Fibroblast of skin of scalp (primary cell): ENCODE results near the gene CELA3A. TPM values are rescaled to one million over a fixed set of nuclear protein-coding genes. Genes with fewer than 3 reads are reported as not detected.
A peak's percentile ranks its signal among the peaks of the same experiment; 100 is the strongest.
"Not testable (repeated sequence)": the region's sequence is repeated elsewhere in the genome, so short reads cannot be mapped to it uniquely, and the experiment has no call there.

ENCODE experiments used
- DNase-seq: peaks from one replicate; pipeline ENCODE4 v3.0.0-alpha.2; 2013
- polyA plus RNA-seq, 2 experiments: library from polyadenylated mRNA; unstranded; fragments of 120-200 nt; gene quantifications; one replicate each; pipeline ENCODE4 v1.2.1, GENCODE V29; 2013; ENCODE audit not compliant: insufficient read length in 2 of 2

CELA3A gene, protein sequence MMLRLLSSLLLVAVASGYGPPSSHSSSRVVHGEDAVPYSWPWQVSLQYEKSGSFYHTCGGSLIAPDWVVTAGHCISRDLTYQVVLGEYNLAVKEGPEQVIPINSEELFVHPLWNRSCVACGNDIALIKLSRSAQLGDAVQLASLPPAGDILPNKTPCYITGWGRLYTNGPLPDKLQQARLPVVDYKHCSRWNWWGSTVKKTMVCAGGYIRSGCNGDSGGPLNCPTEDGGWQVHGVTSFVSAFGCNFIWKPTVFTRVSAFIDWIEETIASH
- not detected for polyA plus RNA-seq (2013, experiment 1 of 2; ENCODE audit: insufficient read length)
- not detected for polyA plus RNA-seq (2013, experiment 2 of 2; ENCODE audit: insufficient read length)

- no peak for DNase-seq
Measured at GRCh38 chr1:22001409-22001808, at the start of gene CELA3A. Gene CELA3A, plus strand, starts transcription at chr1:22001657. Its CDS starts 18 bp downstream, at chr1:22001675.

GRCh38 chr1:21952786-21953520 is 48.5 kb upstream of the CELA3A start:
- no peak for DNase-seq

DNA sequence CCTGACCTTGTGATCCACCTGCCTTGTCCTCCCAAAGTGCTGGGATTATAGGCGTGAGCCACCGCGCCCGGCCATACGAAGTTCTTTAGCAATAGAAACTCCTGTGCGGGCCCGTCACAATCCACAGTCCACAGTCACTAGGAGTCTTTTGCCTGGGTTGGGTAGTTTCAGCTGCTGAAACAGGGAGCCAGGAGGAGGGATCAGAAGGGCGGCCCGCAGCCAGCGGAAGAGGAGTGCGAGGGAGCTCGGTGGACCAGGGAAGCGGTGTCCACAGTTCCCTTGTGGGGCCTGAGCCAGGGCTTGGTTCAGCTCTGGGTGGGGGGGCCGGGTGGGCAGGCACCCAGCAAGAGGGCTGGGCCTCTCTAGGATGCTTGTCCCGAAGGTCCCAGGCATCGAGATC is 46.4 kb upstream of the CELA3A start:
- DNase-seq: no peak

- no peak for DNase-seq
Measured at GRCh38 chr1:21955501-21956281, 45.8 kb upstream of the CELA3A start.

DNA sequence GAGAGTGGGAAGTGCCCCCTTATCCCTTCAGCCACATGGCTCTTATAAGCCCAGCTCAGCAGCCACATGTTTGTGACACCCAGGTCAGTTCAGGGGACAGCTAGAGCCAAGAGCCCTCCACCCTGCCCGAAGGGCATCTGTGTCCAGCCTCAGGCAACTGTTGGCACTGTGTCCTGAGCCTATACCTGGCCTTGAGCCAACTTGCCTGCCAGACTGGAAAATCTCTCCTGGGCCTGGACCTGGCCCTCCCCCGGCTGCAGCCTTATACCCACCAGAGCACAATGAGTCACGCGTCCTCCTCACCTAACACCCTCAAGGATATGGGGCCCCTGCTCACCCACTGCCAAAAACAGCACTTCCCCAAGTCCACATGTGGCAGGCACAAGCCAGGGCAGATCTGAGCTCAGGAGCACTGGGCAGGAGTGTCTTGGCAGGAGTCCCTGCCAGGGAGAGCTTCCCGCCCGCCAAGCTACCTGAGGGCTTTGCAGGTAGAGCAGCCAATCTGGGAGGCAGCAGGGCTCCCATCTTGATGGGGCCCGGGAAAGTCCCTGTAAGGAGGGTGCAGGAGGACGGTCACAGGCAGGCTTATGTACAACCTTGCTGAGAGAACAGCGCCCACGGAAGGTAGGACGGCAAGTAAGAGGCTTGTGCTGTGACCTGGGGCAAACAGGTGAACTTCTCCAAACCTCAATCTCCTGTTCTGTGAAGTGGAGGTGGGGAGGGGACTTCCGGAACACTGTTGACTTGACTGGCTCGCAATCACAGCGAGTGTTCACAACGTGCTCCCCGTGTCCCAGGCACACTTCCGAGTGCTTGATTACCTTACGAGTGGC is 44.5 kb upstream of the CELA3A start:
- DNase-seq: no peak

DNA sequence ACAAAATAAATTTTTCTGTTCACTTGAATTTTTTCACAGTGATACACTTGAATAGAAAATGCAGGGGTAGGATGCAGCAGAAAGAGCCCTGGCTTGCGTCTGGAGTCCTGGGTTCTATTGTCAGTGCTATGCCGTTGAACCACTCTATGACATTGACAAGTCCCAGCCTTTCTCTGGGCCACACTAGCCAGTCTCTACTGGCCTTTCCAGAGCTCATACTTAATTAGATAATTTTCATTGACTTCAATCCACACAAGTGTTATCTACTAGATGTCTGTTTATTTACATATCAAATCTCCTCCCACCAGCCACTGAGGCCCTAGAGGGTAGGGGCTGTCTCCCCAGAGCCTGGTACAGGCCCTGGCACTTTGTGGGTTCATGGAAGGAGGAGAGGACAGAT is 40.1 kb upstream of the CELA3A start:
- no peak for DNase-seq

GRCh38 chr1:21961799-21962198 is 39.7 kb upstream of the CELA3A start:
- DNase-seq: no peak

GRCh38 chr1:21963477-21964217 is 37.8 kb upstream of the CELA3A start:
- DNase-seq: peak; percentile 61

GRCh38 chr1:21966247-21967000 is 35.0 kb upstream of the CELA3A start:
- DNase-seq: peak; percentile 76

DNA sequence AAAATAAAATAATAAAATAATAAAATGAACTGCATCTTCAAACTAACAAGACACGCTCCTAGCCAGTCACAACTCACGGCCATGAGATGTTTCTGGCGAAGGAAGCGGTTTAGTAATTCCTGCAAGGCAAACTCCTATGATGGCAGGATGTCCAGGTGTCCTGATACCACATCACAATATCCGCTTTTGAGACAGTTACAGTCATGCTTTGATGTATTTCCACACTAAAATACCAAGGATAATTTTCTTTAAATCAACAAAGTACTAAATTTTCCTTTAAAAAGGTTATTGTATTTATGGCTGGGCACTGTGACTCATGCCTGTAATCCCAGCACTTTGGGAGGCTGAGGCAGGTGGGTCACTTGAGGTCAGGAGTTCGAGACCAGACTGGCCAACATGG is 34.2 kb upstream of the CELA3A start:
- not testable (repeated sequence) for DNase-seq

- not testable (repeated sequence) for DNase-seq
Measured at GRCh38 chr1:21969066-21969465, 32.4 kb upstream of the CELA3A start.

DNA sequence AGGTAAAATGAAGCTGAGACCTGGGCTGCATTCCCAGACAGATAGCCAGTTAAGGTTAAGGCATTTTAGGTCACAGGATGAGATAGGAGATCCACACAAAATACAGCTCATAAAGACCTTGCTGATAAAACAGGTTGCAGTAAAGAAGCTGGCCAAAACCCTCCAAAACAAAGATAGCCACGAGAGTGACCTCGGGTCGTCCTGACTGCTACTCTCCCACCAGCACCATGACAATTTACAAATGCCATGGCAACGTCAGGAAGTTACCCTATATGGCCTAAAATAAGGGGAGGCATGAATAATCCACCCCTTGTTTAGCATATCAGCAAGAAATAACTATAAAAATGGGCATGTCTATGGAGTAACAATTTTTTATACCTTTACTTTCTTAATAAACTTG is 30.9 kb upstream of the CELA3A start:
- DNase-seq: not testable (repeated sequence)

- not testable (repeated sequence) for DNase-seq
Measured at GRCh38 chr1:21972973-21973441, 28.4 kb upstream of the CELA3A start.

DNA sequence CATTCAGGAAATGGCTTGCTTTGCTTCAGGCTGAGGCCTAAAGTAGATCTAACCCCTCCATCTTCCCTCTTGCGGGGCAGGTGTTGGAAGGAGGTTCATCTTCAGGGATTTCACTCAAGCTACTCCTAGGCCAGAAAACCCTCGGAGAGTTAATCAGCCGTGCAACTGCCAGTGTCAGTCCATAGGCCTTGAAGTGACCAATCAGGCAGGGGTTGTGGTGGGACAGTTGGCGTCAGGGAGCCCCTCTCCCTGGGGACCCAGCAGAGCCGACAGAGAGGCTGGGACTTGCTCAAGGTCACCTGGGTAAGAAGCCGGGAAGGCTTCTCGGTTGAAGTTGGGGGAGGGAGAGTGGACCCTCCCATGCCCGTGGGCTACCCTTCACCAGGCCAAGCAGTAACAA is 27.5 kb upstream of the CELA3A start:
- not testable (repeated sequence) for DNase-seq

DNA sequence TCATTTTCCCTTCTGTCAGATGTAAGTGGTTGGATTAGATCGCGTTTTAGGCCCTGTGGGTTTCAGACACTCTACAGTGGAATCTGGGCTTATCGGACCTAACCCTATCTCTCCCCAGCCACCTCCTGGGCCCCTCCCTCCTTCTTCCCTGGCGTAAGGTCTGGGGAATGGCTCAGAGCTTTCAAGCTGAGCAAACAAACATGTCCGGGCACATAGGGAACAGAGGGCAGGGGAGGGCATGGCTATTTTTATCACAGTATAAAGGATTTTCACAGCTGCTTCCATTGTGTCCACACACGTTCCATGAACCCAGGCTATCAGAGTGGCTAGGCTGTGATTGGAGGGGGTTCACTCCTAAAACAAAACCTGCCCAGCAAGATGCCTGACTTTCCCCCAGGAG is 26.8 kb upstream of the CELA3A start:
- not testable (repeated sequence) for DNase-seq

DNA sequence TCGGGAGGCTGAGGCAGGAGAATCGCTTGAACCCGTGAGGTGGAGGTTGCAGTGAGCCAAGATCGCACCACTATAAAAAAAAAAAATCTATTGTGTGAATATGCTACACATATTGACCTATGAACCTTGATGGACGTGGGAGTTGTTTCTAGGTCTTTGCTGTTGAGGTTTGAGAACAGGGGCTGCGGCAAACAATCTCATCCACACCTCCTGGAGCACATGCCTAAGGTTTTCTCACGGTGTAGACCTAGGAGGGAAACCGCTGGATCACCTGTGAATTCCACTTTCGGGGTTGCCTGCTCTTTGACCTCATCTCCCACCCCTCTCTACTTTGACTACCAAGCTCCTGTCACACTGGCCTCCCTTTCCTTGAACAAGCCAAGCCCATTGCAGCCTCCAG is 26.2 kb upstream of the CELA3A start:
- not testable (repeated sequence) for DNase-seq

GRCh38 chr1:21976703-21977239 is 24.7 kb upstream of the CELA3A start, which contains the start of gene CELA3B:
Gene CELA3B, plus strand, starts transcription at chr1:21977022. Its CDS starts 18 bp downstream, at chr1:21977040.
- DNase-seq: not testable (repeated sequence)

DNA sequence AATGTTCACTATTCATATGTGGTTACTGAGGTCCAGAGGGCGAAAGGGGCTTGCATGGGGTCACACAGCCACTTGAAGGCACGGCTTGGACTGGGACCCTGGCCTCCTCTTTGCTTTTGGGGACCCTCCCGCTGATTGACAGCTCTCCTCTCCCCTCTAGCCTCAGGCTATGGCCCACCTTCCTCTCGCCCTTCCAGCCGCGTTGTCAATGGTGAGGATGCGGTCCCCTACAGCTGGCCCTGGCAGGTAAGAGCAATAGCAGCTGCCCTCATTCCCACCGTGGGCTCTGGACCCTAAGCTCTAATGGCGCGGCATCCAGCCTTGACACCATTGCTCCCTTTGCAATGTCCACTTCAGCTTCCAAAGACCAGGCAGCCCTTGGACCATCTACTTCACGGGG is 23.2 kb upstream of the CELA3A start:
- not testable (repeated sequence) for DNase-seq

DNA sequence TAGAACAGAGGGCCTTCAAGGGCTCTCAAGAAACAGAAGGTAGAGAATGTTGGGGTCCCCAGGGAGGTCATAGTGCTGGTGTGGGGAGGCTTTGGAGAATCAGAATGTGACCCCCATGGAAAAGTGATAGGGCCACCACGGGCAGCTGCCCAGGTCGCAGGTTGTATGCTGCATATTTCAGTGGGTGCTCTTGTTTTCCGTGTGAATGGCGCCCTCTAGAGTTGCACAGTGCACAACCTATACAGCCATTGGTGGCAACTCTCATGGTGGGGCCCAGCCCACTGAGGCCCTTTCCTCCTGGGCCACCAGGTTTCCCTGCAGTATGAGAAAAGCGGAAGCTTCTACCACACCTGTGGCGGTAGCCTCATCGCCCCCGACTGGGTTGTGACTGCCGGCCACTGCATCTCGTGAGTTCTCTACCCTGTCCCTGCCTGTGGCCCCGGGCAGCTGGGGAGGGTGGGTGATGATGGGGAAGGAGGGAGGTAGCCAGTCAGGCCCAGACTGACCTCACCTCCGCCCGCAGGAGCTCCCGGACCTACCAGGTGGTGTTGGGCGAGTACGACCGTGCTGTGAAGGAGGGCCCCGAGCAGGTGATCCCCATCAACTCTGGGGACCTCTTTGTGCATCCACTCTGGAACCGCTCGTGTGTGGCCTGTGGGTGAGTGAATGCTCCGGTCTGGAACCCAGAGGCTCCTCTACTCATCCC is 20.8 kb upstream of the CELA3A start:
- DNase-seq: not testable (repeated sequence)
